GM18519 (cell line): ENCODE results near the gene SLC31A1.

ENCODE experiments used
- ATAC-seq: cut with Tn5 transposase; IDR thresholded peaks from one replicate; pipeline ENCODE4 v1.9.1; 2021; ENCODE audit warnings: mild to moderate bottlenecking, moderate library complexity; ENCODE audit not compliant: unreplicated experiment, low FRiP score

The SLC31A1 gene

GRCh38 chr9:113221003-113221799 is at the start of gene SLC31A1, which contains the start of gene FKBP15:
TSS of gene SLC31A1 (plus strand) at chr9:113221544. CDS start at chr9:113256149, 34,605 bp downstream.
TSS of gene FKBP15 (minus strand) at chr9:113221277. CDS start at chr9:113221243, 34 bp downstream.
- ATAC-seq: peak; percentile 82

DNA sequence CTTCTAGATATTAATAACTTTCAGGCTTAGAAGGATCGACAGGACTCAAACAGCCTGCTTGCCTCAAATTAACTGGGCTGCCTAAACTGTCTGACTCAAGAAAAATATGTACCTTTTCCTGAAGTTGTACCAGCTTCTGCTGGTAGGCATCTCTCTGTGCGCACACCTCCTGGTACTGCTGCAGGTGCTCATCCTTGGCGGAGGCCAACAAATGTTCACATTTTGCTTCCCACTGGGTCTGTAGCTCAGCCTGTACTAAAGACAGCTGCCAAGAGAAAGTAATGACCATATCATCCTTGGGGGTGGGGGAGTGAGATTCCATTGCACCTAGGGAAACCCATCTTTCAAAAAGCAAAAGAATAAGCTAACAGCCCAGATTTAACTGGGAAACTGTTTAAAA is 48.0 kb upstream of the SLC31A1 start:
- ATAC-seq: no peak

GRCh38 chr9:113176803-113177202 is 44.5 kb upstream of the SLC31A1 start:
- no peak for ATAC-seq

DNA sequence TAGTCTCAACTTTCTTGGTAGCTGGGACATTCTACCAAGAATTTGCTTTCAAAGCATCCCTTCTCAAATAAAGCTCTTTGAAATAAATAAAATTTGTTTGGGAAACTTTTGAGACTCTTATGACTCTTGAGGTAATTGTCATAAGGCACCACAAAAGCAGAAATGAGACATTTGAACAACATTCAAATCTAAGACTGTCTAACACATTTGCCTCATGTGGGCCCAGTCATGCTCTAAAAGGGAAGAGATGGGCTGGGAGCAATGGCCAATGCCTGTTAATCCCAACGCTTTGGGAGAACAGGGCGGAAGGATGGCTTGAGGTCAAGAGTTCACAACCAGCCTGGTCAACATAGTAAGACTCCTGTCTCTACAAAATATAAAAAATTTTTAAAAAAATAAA is 44.1 kb upstream of the SLC31A1 start:
- no peak for ATAC-seq

DNA sequence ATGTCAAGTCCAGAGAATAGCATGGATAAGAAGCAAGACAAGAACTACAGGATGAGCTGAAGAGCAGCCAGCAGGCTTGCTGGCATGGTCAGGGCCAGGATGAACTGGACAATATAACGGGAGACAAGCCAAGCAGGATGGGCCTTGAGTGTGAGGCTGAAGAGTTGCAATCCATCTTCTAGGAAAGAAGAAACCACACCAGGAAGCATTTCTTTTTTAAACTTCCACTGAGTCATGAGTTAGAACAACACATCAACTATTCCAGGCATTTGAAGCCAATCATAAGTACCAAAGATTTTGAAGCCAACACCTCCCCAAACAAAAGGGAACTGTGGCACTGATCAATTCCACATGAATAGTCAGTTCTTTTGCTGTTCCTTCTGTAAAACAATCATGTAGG is 43.3 kb upstream of the SLC31A1 start:
- ATAC-seq: no peak

- ATAC-seq: no peak
Observed at GRCh38 chr9:113179839-113180238, 41.5 kb upstream of the SLC31A1 start.

DNA sequence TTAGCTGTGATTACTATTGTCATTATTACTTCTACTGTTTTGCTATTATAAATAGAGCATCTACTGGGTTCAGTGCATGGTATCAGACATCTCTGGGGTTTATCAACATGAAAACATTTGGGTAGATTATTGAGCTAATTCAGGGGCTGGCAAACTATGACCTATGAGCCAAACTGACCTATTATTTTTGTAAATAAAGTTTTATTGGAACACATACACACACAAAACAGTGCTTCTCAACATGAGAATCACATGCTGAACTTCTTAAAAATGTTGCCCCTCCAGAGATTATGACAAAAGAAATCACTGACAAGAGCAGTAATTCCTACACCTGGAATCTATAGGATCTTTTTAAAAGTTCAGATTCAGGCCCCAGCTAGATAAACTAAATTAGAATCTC is 40.2 kb upstream of the SLC31A1 start:
- ATAC-seq: no peak

- ATAC-seq: no peak
Observed at GRCh38 chr9:113183956-113184488, 37.3 kb upstream of the SLC31A1 start.

DNA sequence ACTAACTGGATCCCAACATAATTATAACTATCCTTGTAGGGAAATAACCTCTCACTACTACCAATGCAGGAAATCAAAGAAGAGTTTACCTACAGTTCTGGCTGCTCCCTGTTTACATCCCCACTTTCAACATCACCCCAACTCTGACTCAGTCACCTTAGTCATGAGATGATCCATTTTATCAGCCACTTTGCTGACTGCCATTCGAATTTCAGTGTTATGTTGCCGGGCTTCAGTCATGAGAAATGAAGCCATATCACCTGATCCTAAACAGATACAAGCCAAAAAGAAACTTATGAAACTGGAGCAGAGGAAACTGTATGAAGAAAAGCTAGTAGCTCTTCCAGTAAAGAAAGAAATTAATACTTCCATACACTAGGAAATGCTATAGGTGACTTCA is 36.8 kb upstream of the SLC31A1 start:
- no peak for ATAC-seq

- no peak for ATAC-seq
Observed at GRCh38 chr9:113185271-113185670, 36.1 kb upstream of the SLC31A1 start.

DNA sequence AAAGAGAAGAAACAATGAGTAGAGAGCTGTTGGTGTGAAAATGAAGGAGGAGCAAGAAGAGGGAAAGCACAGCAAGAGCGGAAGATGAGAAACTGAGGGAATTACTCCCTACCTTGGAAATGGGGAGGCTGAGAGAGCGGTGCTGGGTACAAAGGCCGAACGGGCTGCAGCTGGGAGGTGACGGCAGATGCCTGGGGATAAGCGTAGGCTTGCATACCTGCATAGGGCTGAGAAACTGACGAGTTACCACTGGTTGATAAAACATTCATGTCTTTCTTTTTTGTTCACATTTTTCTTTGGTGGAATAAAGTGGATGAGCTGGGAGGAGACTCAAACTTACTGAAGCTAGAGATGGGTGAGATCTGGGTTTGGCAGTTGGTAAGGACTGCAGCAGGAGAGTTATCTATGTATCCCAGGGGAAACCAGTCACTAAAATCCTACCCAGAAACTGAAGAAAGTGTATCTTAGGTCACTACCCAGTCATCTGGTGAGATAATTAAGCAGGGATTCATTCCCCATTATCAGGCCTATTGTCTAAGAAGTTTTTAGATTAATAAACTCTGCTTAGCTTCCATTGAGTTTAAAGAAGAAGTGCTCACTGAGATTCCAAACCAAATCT is 35.1 kb upstream of the SLC31A1 start:
- ATAC-seq: no peak

- no peak for ATAC-seq
Observed at GRCh38 chr9:113187929-113188595, 33.3 kb upstream of the SLC31A1 start.

- ATAC-seq: no peak
Observed at GRCh38 chr9:113192455-113192854, 28.9 kb upstream of the SLC31A1 start.

GRCh38 chr9:113199683-113200329 is 21.5 kb upstream of the SLC31A1 start:
- no peak for ATAC-seq

- no peak for ATAC-seq
Observed at GRCh38 chr9:113205432-113205831, 15.9 kb upstream of the SLC31A1 start.

DNA sequence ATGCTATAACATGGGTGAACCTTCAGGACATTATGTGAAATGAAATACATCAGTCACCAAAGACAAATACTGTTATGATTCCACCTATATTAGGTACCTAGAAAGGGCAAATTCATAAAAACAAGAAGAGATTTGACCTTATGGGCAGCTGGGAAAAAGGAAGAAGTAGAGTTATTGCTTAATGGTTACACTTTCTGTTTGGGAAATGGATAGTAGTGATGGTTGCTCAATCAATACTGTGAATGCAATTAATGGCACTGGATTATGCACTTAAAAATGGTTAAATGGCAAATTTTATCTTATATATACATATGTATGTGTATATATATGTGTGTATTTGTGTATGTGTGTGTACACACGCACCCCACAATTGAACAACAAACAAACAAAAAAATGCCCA is 15.5 kb upstream of the SLC31A1 start:
- no peak for ATAC-seq

DNA sequence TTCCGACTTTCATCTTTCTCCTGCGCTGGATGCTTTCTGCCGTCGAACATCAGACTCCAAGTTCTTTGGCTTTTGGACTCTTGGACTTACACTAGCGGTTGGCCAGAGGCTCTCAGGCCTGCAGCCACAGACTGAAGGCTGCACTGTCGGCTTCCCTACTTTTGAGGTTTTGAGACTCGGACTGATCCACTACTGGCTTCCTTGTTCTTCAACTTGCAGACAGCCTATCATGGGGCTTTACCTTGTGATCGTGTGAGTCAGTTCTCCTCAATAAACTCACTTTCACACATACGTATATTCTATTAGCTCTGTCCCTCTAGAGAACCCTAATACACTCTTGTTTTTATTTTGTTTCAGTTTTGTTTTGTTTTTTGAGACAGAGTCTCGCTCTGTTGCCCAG is 10.5 kb upstream of the SLC31A1 start:
- ATAC-seq: no peak

DNA sequence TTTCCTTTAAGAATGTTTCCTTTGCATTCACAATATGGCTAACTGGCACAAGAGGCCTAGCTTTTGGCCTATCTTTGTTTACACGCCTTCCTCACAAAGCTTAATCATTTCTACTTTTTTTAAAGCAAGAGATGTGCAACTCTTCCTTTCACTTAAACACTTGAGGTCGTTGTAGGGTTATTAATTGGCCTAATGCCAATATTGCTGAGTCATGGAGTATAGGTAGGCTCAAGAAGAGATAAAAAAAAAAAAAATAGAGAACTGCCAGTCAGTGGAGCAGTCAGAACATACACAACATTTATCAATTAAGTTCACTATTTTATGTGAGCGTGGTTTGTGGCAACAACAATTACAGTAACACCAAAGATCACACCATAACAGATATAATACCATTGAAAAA is 6.2 kb upstream of the SLC31A1 start:
- no peak for ATAC-seq

- no peak for ATAC-seq
Observed at GRCh38 chr9:113216406-113216805, 4.9 kb upstream of the SLC31A1 start.

DNA sequence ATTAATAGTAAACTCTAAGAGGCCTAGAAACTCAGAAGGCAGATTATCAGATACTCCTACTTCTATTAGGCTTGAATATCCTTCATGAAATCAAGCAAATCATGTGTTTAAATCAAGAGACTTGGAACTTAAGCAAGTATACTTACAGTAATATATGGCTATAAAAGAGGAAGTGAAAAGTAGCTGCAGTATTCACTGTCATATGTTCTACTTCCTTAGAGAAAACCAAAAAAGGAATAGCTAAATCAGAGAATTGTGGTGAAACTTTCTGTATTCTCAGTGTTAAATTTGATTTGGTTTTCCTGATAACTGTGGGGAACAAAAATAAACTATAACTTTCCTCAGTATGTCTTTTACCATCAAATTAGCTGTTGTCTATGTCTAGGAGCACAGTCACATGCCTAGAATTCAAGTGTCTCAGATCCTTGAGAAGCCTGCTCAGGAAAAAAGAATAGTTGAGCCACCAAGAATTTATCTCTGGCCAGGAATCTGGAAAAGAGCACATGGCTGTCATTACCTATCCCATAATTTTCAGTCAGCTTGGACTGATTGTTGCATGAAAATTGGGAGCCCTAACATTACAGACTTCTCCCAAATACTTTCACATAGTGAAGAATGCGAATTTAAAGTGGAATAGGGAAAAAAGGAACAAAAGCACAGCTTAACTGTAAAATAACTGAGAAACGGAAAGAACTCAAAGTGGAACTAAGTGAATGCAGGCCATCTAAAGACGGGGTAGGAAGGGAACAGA is 2.0 kb upstream of the SLC31A1 start:
- peak; percentile 36 for ATAC-seq
